Muscle layer of colon (tissue), 2 donors: ENCODE data around the gene DAP3.
"Not testable (repeated sequence)": the region's sequence is repeated elsewhere in the genome, so short reads cannot be mapped to it uniquely, and the experiment has no call there.

ENCODE experiments used
- H3K27ac ChIP-seq: one replicate; pipeline ENCODE4 v1.7.0; 2013; ENCODE audit warnings: low read depth, mild to moderate bottlenecking, low read length, moderate library complexity
- H3K27me3 ChIP-seq, 2 donors: one replicate each; pipeline ENCODE4 v1.7.0; 2013; ENCODE audit warnings: low read length in 2 of 2, mild to moderate bottlenecking in 2 of 2; ENCODE audit not compliant: insufficient read depth in 2 of 2, control insufficient read depth in 1 of 2
- H3K36me3 ChIP-seq: one replicate; pipeline ENCODE4 v1.7.0; 2013; ENCODE audit warnings: mild to moderate bottlenecking, low read length; ENCODE audit not compliant: insufficient read depth
- H3K4me1 ChIP-seq: one replicate; pipeline ENCODE4 v1.7.0; 2013; ENCODE audit warnings: mild to moderate bottlenecking, low read length; ENCODE audit not compliant: insufficient read depth
- H3K4me3 ChIP-seq, 2 donors: one replicate each; pipeline ENCODE4 v1.7.0; 2013; ENCODE audit warnings: low read length in 2 of 2, low read depth in 1 of 2, mild to moderate bottlenecking in 1 of 2, moderate library complexity in 1 of 2
- H3K9ac ChIP-seq: one replicate; pipeline ENCODE4 v1.7.0; 2013; ENCODE audit warnings: low read length
- H3K9me3 ChIP-seq: one replicate; pipeline ENCODE4 v1.7.0; 2013; ENCODE audit warnings: mild to moderate bottlenecking, low read length
- donor health status: abdominal sarcoma.
- donor health status: Adenocarcinoma of cecum.

Gene DAP3

DNA sequence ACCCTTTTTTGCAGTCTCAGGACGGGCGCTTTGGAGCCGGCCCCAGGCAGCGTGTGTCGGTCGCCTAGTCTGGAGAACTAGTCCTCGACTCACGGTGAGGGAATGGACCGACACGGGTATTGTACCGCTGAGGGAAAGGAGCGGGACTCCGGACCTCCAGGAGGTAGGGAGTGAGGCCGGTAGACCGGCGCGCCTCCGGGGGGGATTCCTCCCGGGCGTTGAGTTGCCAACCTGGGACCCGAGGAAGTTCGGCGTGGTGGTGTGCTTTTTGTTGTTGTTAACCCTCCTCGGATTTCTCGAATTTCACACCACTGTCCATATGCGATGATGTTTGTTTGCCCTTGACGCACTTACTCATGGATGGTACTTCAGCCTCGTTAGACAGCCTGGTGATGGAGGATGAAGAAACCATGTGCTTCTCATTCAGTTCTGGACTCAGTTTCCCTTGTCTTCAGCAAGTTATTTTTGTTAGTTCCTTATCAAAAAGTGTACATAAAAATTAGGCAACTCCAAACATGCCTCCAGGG lies at the start of gene DAP3:
Gene DAP3 (plus strand): TSS at position 11 of the 527 bp plus-strand sequence. CDS start 20,689 bp downstream, outside the sequence.
- H3K4me3 ChIP-seq, result peak within 1 kb of the TSS; percentile 88 to 94
- peaks cover 18% of the 10 kb centered on the region for H3K4me1 ChIP-seq
- H3K9me3 ChIP-seq, H3K36me3 ChIP-seq, H3K27me3 ChIP-seq: not testable (repeated sequence)
- H3K9ac ChIP-seq, result peak within 1 kb of the TSS; percentile 78
- H3K27ac ChIP-seq, result peak within 1 kb of the TSS; percentile 100

- Histone ChIP-seq H3K9ac (no peak overlapping the region), H3K4me3 (no peak overlapping the region), H3K27ac (no peak overlapping the region), H3K36me3 (no peaks in the 10 kb centered on the region), H3K9me3 (no peaks in the 10 kb centered on the region), H3K27me3 (no peaks in the 10 kb centered on the region), H3K4me1 (peaks cover 7% of the 10 kb centered on the region)
These were observed 48.5 kb upstream of the DAP3 start for GRCh38 chr1:155640367-155640766.

DNA sequence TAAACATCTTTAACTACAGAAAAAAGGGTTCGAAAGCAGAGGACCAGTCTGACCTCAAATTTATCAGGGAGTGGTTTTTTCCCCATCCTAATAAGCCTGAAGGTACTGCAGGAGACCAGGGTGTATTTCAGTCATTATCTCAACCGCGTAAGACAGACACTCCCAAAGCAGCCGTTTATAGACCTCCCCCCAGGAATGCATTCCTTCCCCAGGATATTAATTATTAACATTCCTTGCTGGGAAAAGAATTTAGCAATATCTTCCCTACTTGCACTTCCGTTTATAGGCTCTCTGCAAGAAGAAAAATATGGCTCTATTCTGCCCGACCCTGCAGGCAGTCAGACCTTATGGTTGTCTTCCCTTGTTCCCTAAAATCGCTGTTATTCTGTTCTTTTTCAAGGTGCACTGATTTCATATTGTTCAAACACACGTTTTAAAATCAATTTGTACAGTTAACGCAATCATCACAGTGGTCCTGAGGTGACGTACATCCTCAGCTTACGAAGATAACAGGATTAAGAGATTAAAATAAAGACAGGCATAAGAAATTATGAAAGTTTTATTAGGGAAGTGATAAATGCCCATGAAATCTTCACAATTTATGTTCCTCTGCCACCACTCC lies 46.2 kb upstream of the DAP3 start:
- not testable (repeated sequence) for H3K27ac ChIP-seq, H3K36me3 ChIP-seq, H3K9me3 ChIP-seq, H3K27me3 ChIP-seq, H3K4me3 ChIP-seq, H3K9ac ChIP-seq
- peaks cover 18% of the 10 kb centered on the region for H3K4me1 ChIP-seq

- Histone ChIP-seq H3K4me1 (peaks cover 18% of the 10 kb centered on the region), H3K9ac (no peak overlapping the region), H3K27me3 (no peaks in the 10 kb centered on the region), H3K4me3 (no peak overlapping the region), H3K9me3 (no peaks in the 10 kb centered on the region), H3K36me3 (no peaks in the 10 kb centered on the region), H3K27ac (no peak overlapping the region)
These were observed 45.7 kb upstream of the DAP3 start for GRCh38 chr1:155643230-155643629.

DNA sequence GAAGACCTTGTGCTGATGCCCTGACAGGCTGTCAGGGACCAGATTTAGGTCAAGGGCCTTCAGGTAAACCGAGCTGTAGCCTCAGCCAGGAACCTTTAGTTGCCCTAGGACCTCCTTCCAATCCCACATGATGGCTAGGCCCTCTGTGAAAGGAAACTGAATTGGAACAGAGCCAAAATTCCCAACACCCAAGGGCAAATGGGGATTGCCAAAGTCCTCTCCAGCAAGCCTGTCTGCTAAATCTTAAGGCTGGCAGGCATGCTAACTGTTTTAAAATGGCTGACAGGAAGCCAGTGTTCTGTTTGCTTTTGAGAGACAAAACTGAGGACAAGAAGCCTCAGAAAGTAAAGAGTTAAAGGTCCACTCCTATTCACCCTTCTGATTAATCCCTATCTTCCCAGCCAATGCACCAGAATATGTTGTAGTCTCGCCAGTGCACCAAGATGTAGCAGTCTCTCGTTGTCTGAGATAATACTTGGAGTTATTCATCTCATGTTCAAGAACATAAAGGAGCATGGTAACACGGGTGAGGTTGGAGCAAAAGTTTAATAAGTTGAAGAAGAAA lies 43.8 kb upstream of the DAP3 start:
- Histone ChIP-seq H3K9ac (no peak overlapping the region), H3K27me3 (no peaks in the 10 kb centered on the region), H3K4me1 (peaks cover 18% of the 10 kb centered on the region), H3K27ac (peak overlapping the region; percentile 32), H3K4me3 (peak overlapping the region in 1 of 2 donors; percentile 8), H3K9me3 (no peaks in the 10 kb centered on the region), H3K36me3 (no peaks in the 10 kb centered on the region)

DNA sequence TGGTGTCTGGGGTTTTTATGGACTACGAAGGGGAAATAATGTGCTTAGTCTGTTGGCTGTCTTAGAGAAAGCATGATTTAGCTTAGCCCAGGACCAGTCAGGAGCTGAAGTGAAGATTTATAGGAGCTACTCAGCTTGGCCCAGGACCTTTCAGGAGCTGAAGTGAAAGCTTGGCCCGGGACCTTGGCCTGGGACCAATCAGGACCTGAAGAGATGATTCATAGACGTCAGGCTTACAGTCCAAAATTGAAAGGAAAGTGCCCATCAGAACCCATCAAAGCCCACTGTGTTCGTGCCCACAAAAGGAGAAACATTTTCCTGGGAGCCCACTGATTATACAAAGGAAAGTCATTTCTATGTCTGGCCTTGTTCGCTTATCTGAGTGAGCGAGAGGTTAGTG lies 43.2 kb upstream of the DAP3 start:
- Histone ChIP-seq H3K4me3 (peak overlapping the region in 1 of 2 donors; percentile 8), H3K4me1 (peaks cover 18% of the 10 kb centered on the region), H3K9me3 (no peaks in the 10 kb centered on the region), H3K27me3 (no peaks in the 10 kb centered on the region), H3K27ac (no peak overlapping the region), H3K36me3 (no peaks in the 10 kb centered on the region), H3K9ac (no peak overlapping the region)

- H3K4me1 ChIP-seq, result peaks cover 18% of the 10 kb centered on the region
- H3K27me3 ChIP-seq, result no peaks in the 10 kb centered on the region
- H3K9me3 ChIP-seq, result no peaks in the 10 kb centered on the region
- H3K9ac ChIP-seq, result no peak overlapping the region
- no peaks in the 10 kb centered on the region for H3K36me3 ChIP-seq
- no peak overlapping the region for H3K27ac ChIP-seq
- H3K4me3 ChIP-seq, result no peak overlapping the region
These were observed 42.6 kb upstream of the DAP3 start for GRCh38 chr1:155646307-155646706.

DNA sequence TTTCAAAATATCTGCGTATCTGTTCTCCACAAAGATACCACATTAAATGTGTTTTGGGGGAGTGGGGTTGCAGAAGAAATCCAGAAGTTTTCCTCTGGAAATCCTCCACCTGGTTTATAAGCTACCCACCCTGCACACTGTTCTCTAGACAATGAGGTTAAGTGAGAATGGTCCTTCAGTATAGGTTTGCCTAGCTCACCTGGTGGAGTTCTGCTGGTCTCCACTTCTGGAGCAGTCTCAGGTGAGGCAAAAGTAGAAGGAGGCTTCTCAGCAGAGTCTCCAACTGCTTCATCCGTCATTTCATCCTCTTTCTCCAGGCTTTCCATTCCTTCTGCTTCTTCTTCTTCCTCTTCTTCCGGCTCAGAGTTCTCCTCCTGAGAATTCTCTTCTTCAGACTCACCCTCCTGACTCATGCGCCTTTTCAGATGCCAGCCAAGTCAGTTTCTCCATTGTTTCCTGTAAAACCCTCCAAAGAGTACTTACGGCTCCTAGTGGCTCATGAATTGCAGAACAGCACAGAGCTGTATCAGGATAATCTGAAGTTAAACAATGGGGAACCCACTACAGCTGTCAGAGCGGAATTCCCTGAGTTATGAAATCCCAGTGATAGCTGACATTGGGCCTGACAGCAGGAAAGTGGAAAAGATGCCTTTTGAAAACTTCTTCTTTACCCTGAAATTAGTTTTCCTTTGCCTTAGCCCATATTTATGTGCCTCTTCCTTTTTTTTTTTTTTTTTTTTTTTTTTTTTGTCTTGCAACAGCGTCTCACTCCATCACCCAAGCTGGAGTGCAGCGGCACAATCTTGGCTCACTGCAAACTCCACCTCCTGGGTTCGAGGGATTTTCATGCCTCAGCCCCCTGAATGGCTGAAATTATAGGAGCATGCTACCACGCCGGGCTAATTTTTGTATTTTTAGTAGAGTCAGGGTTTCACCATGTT lies 40.4 kb upstream of the DAP3 start:
- no peaks in the 10 kb centered on the region for H3K27me3 ChIP-seq
- H3K36me3 ChIP-seq, result no peaks in the 10 kb centered on the region
- H3K4me1 ChIP-seq, result peaks cover 18% of the 10 kb centered on the region
- H3K9ac ChIP-seq, result no peak overlapping the region
- no peak overlapping the region for H3K4me3 ChIP-seq
- no peaks in the 10 kb centered on the region for H3K9me3 ChIP-seq
- no peak overlapping the region for H3K27ac ChIP-seq

GRCh38 chr1:155649676-155650075 lies 39.2 kb upstream of the DAP3 start:
- H3K36me3 ChIP-seq, result no peaks in the 10 kb centered on the region
- H3K9ac ChIP-seq, result no peak overlapping the region
- no peak overlapping the region for H3K4me3 ChIP-seq
- no peak overlapping the region for H3K27ac ChIP-seq
- H3K27me3 ChIP-seq, result no peaks in the 10 kb centered on the region
- H3K4me1 ChIP-seq, result peaks cover 18% of the 10 kb centered on the region
- H3K9me3 ChIP-seq, result no peaks in the 10 kb centered on the region

GRCh38 chr1:155650231-155650757 lies 38.6 kb upstream of the DAP3 start:
- peaks cover 12% of the 10 kb centered on the region for H3K4me1 ChIP-seq
- H3K9ac ChIP-seq, result no peak overlapping the region
- no peak overlapping the region for H3K4me3 ChIP-seq
- no peak overlapping the region for H3K27ac ChIP-seq
- H3K27me3 ChIP-seq, result no peaks in the 10 kb centered on the region
- H3K36me3 ChIP-seq, result no peaks in the 10 kb centered on the region
- no peaks in the 10 kb centered on the region for H3K9me3 ChIP-seq
